ENCODE results near the gene APP.

The APP gene

DNA sequence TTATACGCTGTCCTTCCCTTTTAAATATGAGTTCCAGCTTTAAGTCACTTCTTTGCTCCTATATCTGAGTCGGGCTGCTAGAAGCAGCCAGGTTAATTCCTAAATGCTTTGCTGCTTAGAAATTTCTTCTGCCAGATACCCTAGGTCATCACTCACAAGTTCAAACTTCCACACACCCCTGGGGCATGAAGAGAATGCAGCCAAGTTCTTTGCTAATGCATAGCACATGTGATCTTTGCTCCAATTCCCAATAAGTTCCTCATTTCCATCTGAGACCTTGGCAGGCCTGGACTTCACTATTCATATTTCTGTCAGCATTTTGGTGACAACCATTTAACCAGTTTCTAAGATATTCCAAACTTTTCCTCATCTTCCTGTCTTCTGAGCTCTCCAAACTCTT, 14.5 kb upstream of the APP start:
- no peaks in the 10 kb centered on the region for H3K9me3 ChIP-seq (ENCODE audit: control insufficient read depth, insufficient read depth, low read length)
- H3K4me1 ChIP-seq (ENCODE audit: control insufficient read depth, low read length) = no peaks in the 10 kb centered on the region
- no peaks in the 10 kb centered on the region for H3K36me3 ChIP-seq (ENCODE audit: control insufficient read depth, low read length)
- H3K27me3 ChIP-seq (ENCODE audit: control insufficient read depth, low read length) = no peaks in the 10 kb centered on the region
- no peaks in the 10 kb centered on the region for H3F3A ChIP-seq (ENCODE audit: control insufficient read depth, insufficient read depth)
- no peak overlapping the region for H3K27ac ChIP-seq (ENCODE audit: low read depth, low read length)
- H3K4me3 ChIP-seq (ENCODE audit: low read length) = no peak overlapping the region
- no peaks in the 10 kb centered on the region for H3K9me2 ChIP-seq (replicated peaks; ENCODE audit: control insufficient read depth, low read length)
- H4K20me1 ChIP-seq (ENCODE audit: control insufficient read depth, insufficient read depth, low read depth, low read length) = no peaks in the 10 kb centered on the region
- TF ChIP-seq, protein P1, sequence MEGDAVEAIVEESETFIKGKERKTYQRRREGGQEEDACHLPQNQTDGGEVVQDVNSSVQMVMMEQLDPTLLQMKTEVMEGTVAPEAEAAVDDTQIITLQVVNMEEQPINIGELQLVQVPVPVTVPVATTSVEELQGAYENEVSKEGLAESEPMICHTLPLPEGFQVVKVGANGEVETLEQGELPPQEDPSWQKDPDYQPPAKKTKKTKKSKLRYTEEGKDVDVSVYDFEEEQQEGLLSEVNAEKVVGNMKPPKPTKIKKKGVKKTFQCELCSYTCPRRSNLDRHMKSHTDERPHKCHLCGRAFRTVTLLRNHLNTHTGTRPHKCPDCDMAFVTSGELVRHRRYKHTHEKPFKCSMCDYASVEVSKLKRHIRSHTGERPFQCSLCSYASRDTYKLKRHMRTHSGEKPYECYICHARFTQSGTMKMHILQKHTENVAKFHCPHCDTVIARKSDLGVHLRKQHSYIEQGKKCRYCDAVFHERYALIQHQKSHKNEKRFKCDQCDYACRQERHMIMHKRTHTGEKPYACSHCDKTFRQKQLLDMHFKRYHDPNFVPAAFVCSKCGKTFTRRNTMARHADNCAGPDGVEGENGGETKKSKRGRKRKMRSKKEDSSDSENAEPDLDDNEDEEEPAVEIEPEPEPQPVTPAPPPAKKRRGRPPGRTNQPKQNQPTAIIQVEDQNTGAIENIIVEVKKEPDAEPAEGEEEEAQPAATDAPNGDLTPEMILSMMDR (IDR thresholded peaks at IDR 0.05; ENCODE audit: low read depth, low read length, poor library complexity, severe bottlenecking) = no peak
- TF ChIP-seq EZH2phosphoT487 (IDR thresholded peaks at IDR 0.05; ENCODE audit: borderline replicate concordance, low read length) = no peak
- no peaks in the 10 kb centered on the region for H3K79me2 ChIP-seq (ENCODE audit: control insufficient read depth, low read length)
- H3K4me2 ChIP-seq (ENCODE audit: low read length) = no peak overlapping the region

DNA sequence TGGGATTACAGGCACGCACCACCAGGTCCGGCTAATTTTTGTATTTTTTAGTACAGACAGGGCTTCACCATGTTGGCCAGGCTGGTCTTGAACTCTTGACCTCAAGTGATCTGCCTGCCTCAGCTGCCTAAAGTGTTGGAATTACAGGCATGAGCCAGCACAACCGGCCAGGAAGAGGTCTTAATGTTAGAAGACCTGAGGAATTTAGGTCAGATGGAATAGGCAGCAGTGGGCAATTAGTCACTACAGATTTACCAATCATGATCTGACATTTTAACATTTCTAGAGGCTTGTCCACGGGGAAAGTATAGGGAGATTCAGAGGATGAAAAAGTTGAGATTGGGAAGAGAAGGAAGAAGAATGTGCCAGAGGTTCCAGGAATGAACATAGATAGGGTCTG, 8.9 kb upstream of the APP start:
- Histone ChIP-seq H3K4me3 (ENCODE audit: low read length) (no peak overlapping the region), H3K79me2 (ENCODE audit: control insufficient read depth, low read length) (no peaks in the 10 kb centered on the region), H3K36me3 (ENCODE audit: control insufficient read depth, low read length) (no peaks in the 10 kb centered on the region), H3K4me1 (ENCODE audit: control insufficient read depth, low read length) (no peaks in the 10 kb centered on the region), H4K20me1 (ENCODE audit: control insufficient read depth, insufficient read depth, low read depth, low read length) (no peaks in the 10 kb centered on the region), H3K9me3 (ENCODE audit: control insufficient read depth, insufficient read depth, low read length) (no peaks in the 10 kb centered on the region), H3F3A (ENCODE audit: control insufficient read depth, insufficient read depth) (no peaks in the 10 kb centered on the region), H3K27me3 (ENCODE audit: control insufficient read depth, low read length) (no peaks in the 10 kb centered on the region), H3K4me2 (ENCODE audit: low read length) (no peak overlapping the region), H3K9me2 (replicated peaks; ENCODE audit: control insufficient read depth, low read length) (no peaks in the 10 kb centered on the region), H3K27ac (ENCODE audit: low read depth, low read length) (no peak overlapping the region)
- TF ChIP-seq EZH2phosphoT487 (IDR thresholded peaks at IDR 0.05; ENCODE audit: borderline replicate concordance, low read length) = no peak
- TF ChIP-seq, protein P1 (IDR thresholded peaks at IDR 0.05; ENCODE audit: low read depth, low read length, poor library complexity, severe bottlenecking) = no peak

DNA sequence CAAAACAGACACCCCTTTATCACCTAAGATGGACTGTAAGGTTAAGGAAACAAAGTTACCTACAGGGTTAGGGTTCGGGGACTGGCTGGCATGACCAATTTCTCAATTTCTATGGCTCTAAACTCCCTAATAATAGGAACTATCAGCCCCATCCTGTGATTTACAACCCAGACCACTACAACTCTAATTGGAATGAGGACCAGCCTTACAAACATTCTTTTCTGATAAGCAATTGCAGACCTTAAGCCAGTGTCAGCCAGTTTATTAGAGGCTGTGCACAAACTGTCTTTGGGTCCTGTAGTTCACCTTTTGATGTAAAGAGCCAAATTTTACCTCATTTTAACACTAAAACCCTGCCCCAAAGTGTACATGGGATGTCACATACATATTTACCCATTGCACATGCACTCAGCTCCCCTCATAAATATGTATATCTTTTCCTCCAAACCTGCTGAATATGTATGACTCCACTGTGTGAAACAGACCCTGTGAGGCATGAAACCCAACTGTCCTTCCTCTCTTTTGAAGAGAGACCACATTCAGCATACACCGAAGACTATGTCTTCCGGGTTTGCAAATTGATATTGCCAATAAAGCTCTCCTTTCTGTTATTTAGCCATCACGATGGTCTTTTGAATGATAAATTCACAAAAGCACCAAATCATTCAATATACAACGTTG, 7.3 kb upstream of the APP start:
- Histone ChIP-seq H3K27ac (ENCODE audit: low read depth, low read length) (no peak overlapping the region), H3F3A (ENCODE audit: control insufficient read depth, insufficient read depth) (no peaks in the 10 kb centered on the region), H3K9me2 (replicated peaks; ENCODE audit: control insufficient read depth, low read length) (no peaks in the 10 kb centered on the region), H3K27me3 (ENCODE audit: control insufficient read depth, low read length) (no peaks in the 10 kb centered on the region), H3K4me2 (ENCODE audit: low read length) (no peak overlapping the region), H3K36me3 (ENCODE audit: control insufficient read depth, low read length) (no peaks in the 10 kb centered on the region), H3K4me1 (ENCODE audit: control insufficient read depth, low read length) (no peaks in the 10 kb centered on the region), H3K79me2 (ENCODE audit: control insufficient read depth, low read length) (no peaks in the 10 kb centered on the region), H3K9me3 (ENCODE audit: control insufficient read depth, insufficient read depth, low read length) (no peaks in the 10 kb centered on the region), H4K20me1 (ENCODE audit: control insufficient read depth, insufficient read depth, low read depth, low read length) (no peaks in the 10 kb centered on the region), H3K4me3 (ENCODE audit: low read length) (no peak overlapping the region)
- TF ChIP-seq EZH2phosphoT487 (IDR thresholded peaks at IDR 0.05; ENCODE audit: borderline replicate concordance, low read length) = no peak
- TF ChIP-seq, protein P1 (IDR thresholded peaks at IDR 0.05; ENCODE audit: low read depth, low read length, poor library complexity, severe bottlenecking) = no peak

Data from DOHH2 (cell line).